GM21367 (cell line): ENCODE measurements around the gene KCTD4.

Experiments
- ATAC-seq: cut with Tn5 transposase; IDR thresholded peaks from one replicate; pipeline ENCODE4 v1.9.1; 2021; ENCODE audit not compliant: unreplicated experiment

KCTD4 gene

GRCh38 chr13:45179428-45179827, 21.4 kb downstream of the KCTD4 start:
- ATAC-seq = no peak

GRCh38 chr13:45178349-45179162, 22.3 kb downstream of the KCTD4 start:
- ATAC-seq = no peak

GRCh38 chr13:45174478-45174877, 26.4 kb downstream of the KCTD4 start:
- ATAC-seq = no peak

GRCh38 chr13:45168555-45168930, 32.3 kb downstream of the KCTD4 start:
- no peak for ATAC-seq

- ATAC-seq = no peak
These were observed 33.0 kb downstream of the KCTD4 start for GRCh38 chr13:45167611-45168554.

GRCh38 chr13:45166858-45167257, 34.0 kb downstream of the KCTD4 start:
- ATAC-seq = no peak

- ATAC-seq = no peak
These were observed 38.0 kb downstream of the KCTD4 start for GRCh38 chr13:45162821-45163220.

- ATAC-seq = no peak
These were observed 38.7 kb downstream of the KCTD4 start for GRCh38 chr13:45162194-45162593.

- no peak for ATAC-seq
These were observed 44.1 kb downstream of the KCTD4 start for GRCh38 chr13:45156565-45157361.

- ATAC-seq = no peak
These were observed 50.9 kb downstream of the KCTD4 start for GRCh38 chr13:45149964-45150363.

GRCh38 chr13:45143346-45143751, 57.5 kb downstream of the KCTD4 start:
- no peak for ATAC-seq
